Measurements from ENCODE around the gene SEC16A.
"Not testable (repeated sequence)": the region's sequence is repeated elsewhere in the genome, so short reads cannot be mapped to it uniquely, and the experiment has no call there.

The SEC16A gene

GRCh38 chr9:136438548-136439480 lies 44.0 kb downstream of the SEC16A start:
- DNase-seq (ENCODE audit: low spot score) = peak; percentile 66

- no peak for DNase-seq (ENCODE audit: low spot score)
Measured at GRCh38 chr9:136437839-136438547, 44.8 kb downstream of the SEC16A start.

GRCh38 chr9:136437430-136437829 lies 45.4 kb downstream of the SEC16A start:
- DNase-seq (ENCODE audit: low spot score) = no peak

- DNase-seq (ENCODE audit: low spot score) = no peak
Measured at GRCh38 chr9:136436055-136436634, 46.7 kb downstream of the SEC16A start.

- no peak for DNase-seq (ENCODE audit: low spot score)
Measured at GRCh38 chr9:136434580-136435169, 48.2 kb downstream of the SEC16A start.

GRCh38 chr9:136433849-136434579 lies 48.8 kb downstream of the SEC16A start:
- no peak for DNase-seq (ENCODE audit: low spot score)

- no peak for DNase-seq (ENCODE audit: low spot score)
Measured at GRCh38 chr9:136433043-136433715, 49.7 kb downstream of the SEC16A start.

- DNase-seq (ENCODE audit: low spot score) = no peak
Measured at GRCh38 chr9:136432591-136432990, 50.2 kb downstream of the SEC16A start.

GRCh38 chr9:136431782-136432350 lies 51.0 kb downstream of the SEC16A start:
- no peak for DNase-seq (ENCODE audit: low spot score)

GRCh38 chr9:136430588-136431234 lies 52.1 kb downstream of the SEC16A start:
- DNase-seq (ENCODE audit: low spot score) = no peak

- DNase-seq (ENCODE audit: low spot score) = no peak
Measured at GRCh38 chr9:136429683-136430491, 53.0 kb downstream of the SEC16A start.

- DNase-seq (ENCODE audit: low spot score) = no peak
Measured at GRCh38 chr9:136429075-136429628, 53.7 kb downstream of the SEC16A start.

- DNase-seq (ENCODE audit: low spot score) = no peak
Measured at GRCh38 chr9:136426787-136427186, 56.1 kb downstream of the SEC16A start.

GRCh38 chr9:136425367-136425766 lies 57.5 kb downstream of the SEC16A start:
- not testable (repeated sequence) for DNase-seq (ENCODE audit: low spot score)

- DNase-seq (ENCODE audit: low spot score) = no peak
Measured at GRCh38 chr9:136424750-136425362, 58.0 kb downstream of the SEC16A start.

GRCh38 chr9:136423432-136424146 lies 59.3 kb downstream of the SEC16A start:
- no peak for DNase-seq (ENCODE audit: low spot score)

- DNase-seq (ENCODE audit: low spot score) = no peak
Measured at GRCh38 chr9:136422876-136423275, 60.0 kb downstream of the SEC16A start.

- DNase-seq (ENCODE audit: low spot score) = no peak
Measured at GRCh38 chr9:136421791-136422190, 61.0 kb downstream of the SEC16A start.
